ENCODE measurements around the gene STK11.
"Not testable (repeated sequence)": the region's sequence is repeated elsewhere in the genome, so short reads cannot be mapped to it uniquely, and the experiment has no call there.

Gene STK11

GRCh38 chr19:1241417-1242095 lies 36.0 kb downstream of the STK11 start, which contains the start of gene ATP5F1D:
TSS of gene ATP5F1D (plus strand) at chr19:1241751. CDS start at chr19:1241851, 100 bp downstream.
- peak within 1 kb of the TSS; percentile 92 for H3K4me3 ChIP-seq (ENCODE audit: low read depth, low read length)
- no peak for TF ChIP-seq CTCF (IDR thresholded peaks at IDR 0.05; ENCODE audit: low read depth, low read length, missing control alignments)
- DNase-seq (ENCODE audit: low read depth) = peak; percentile 85

GRCh38 chr19:1243768-1244692 lies 38.5 kb downstream of the STK11 start:
- no peak for DNase-seq (ENCODE audit: low read depth)
- peak; percentile 97 for TF ChIP-seq CTCF (IDR thresholded peaks at IDR 0.05; ENCODE audit: low read depth, low read length, missing control alignments)
- peak overlapping the region; percentile 40 for H3K4me3 ChIP-seq (ENCODE audit: low read depth, low read length)

- no peak for DNase-seq (ENCODE audit: low read depth)
- peak overlapping the region; percentile 40 for H3K4me3 ChIP-seq (ENCODE audit: low read depth, low read length)
- TF ChIP-seq CTCF (IDR thresholded peaks at IDR 0.05; ENCODE audit: low read depth, low read length, missing control alignments) = no peak
These were observed 39.3 kb downstream of the STK11 start for GRCh38 chr19:1244693-1245451.

GRCh38 chr19:1245494-1246264 lies 40.1 kb downstream of the STK11 start:
- no peak for DNase-seq (ENCODE audit: low read depth)
- TF ChIP-seq CTCF (IDR thresholded peaks at IDR 0.05; ENCODE audit: low read depth, low read length, missing control alignments) = no peak
- no peak overlapping the region for H3K4me3 ChIP-seq (ENCODE audit: low read depth, low read length)

- not testable (repeated sequence) for DNase-seq (ENCODE audit: low read depth); H3K4me3 ChIP-seq (ENCODE audit: low read depth, low read length)
These were observed 40.9 kb downstream of the STK11 start for GRCh38 chr19:1246265-1247087.

- no peak for TF ChIP-seq CTCF (IDR thresholded peaks at IDR 0.05; ENCODE audit: low read depth, low read length, missing control alignments)
- H3K4me3 ChIP-seq (ENCODE audit: low read depth, low read length) = peak overlapping the region; percentile 75; the same call in 1 of the 2 replicates
- DNase-seq (ENCODE audit: low read depth) = no peak
These were observed 42.2 kb downstream of the STK11 start for GRCh38 chr19:1247748-1248138.

All from GM12864 (cell line).